Measurements from ENCODE around the gene APBB1IP.
"Not testable (repeated sequence)": the region's sequence is repeated elsewhere in the genome, so short reads cannot be mapped to it uniquely, and the experiment has no call there.

Gene APBB1IP

GRCh38 chr10:26467639-26468038 is 29.5 kb downstream of the APBB1IP start:
- TF ChIP-seq SUZ12 (IDR thresholded peaks at IDR 0.05; ENCODE audit: extremely low read depth, insufficient read depth, insufficient read length) (no peak), ZNF274 (IDR thresholded peaks at IDR 0.05; ENCODE audit: low read depth, low read length) (no peak), YY1 (IDR thresholded peaks at IDR 0.05; ENCODE audit: insufficient read depth, insufficient read length) (no peak)
- no peak overlapping the region for H3K9ac ChIP-seq (ENCODE audit: insufficient read length, low read depth)
- no peaks in the 10 kb centered on the region for H3K27me3 ChIP-seq (ENCODE audit: insufficient read depth, insufficient read length)
- H3K4me3 ChIP-seq (ENCODE audit: insufficient read length, low read depth): no peak overlapping the region
- no peaks in the 10 kb centered on the region for H3K36me3 ChIP-seq (ENCODE audit: insufficient read depth, insufficient read length, low read length)
- no peaks in the 10 kb centered on the region for H3K4me1 ChIP-seq (ENCODE audit: insufficient read depth, insufficient read length)
- H3K9me3 ChIP-seq (ENCODE audit: insufficient read depth, low read length): no peaks in the 10 kb centered on the region
- DNase-seq (ENCODE audit: low read depth, low spot score): no peak

GRCh38 chr10:26468291-26468690 is 30.1 kb downstream of the APBB1IP start:
- TF ChIP-seq SUZ12 (IDR thresholded peaks at IDR 0.05; ENCODE audit: extremely low read depth, insufficient read depth, insufficient read length) (no peak), ZNF274 (IDR thresholded peaks at IDR 0.05; ENCODE audit: low read depth, low read length) (no peak), YY1 (IDR thresholded peaks at IDR 0.05; ENCODE audit: insufficient read depth, insufficient read length) (no peak)
- Histone ChIP-seq H3K4me1 (ENCODE audit: insufficient read depth, insufficient read length) (no peaks in the 10 kb centered on the region), H3K9me3 (ENCODE audit: insufficient read depth, low read length) (no peaks in the 10 kb centered on the region), H3K9ac (ENCODE audit: insufficient read length, low read depth) (no peak overlapping the region), H3K4me3 (ENCODE audit: insufficient read length, low read depth) (no peak overlapping the region), H3K36me3 (ENCODE audit: insufficient read depth, insufficient read length, low read length) (no peaks in the 10 kb centered on the region), H3K27me3 (ENCODE audit: insufficient read depth, insufficient read length) (no peaks in the 10 kb centered on the region)
- DNase-seq (ENCODE audit: low read depth, low spot score): no peak

GRCh38 chr10:26468700-26469099 is 30.6 kb downstream of the APBB1IP start:
- no peak for TF ChIP-seq YY1 (IDR thresholded peaks at IDR 0.05; ENCODE audit: insufficient read depth, insufficient read length)
- TF ChIP-seq ZNF274 (IDR thresholded peaks at IDR 0.05; ENCODE audit: low read depth, low read length): no peak
- no peak for TF ChIP-seq SUZ12 (IDR thresholded peaks at IDR 0.05; ENCODE audit: extremely low read depth, insufficient read depth, insufficient read length)
- Histone ChIP-seq H3K36me3 (ENCODE audit: insufficient read depth, insufficient read length, low read length) (no peaks in the 10 kb centered on the region), H3K27me3 (ENCODE audit: insufficient read depth, insufficient read length) (no peaks in the 10 kb centered on the region), H3K4me3 (ENCODE audit: insufficient read length, low read depth) (no peak overlapping the region), H3K9ac (ENCODE audit: insufficient read length, low read depth) (no peak overlapping the region), H3K9me3 (ENCODE audit: insufficient read depth, low read length) (no peaks in the 10 kb centered on the region), H3K4me1 (ENCODE audit: insufficient read depth, insufficient read length) (no peaks in the 10 kb centered on the region)
- DNase-seq (ENCODE audit: low read depth, low spot score): no peak

GRCh38 chr10:26472492-26472778 is 34.3 kb downstream of the APBB1IP start:
- H3K9ac ChIP-seq (ENCODE audit: insufficient read length, low read depth): no peak overlapping the region
- H3K4me3 ChIP-seq (ENCODE audit: insufficient read length, low read depth): no peak overlapping the region
- TF ChIP-seq ZNF274 (IDR thresholded peaks at IDR 0.05; ENCODE audit: low read depth, low read length): no peak
- no peak for TF ChIP-seq YY1 (IDR thresholded peaks at IDR 0.05; ENCODE audit: insufficient read depth, insufficient read length)
- no peak for TF ChIP-seq SUZ12 (IDR thresholded peaks at IDR 0.05; ENCODE audit: extremely low read depth, insufficient read depth, insufficient read length)
- no peak for DNase-seq (ENCODE audit: low read depth, low spot score)
- no peaks in the 10 kb centered on the region for H3K4me1 ChIP-seq (ENCODE audit: insufficient read depth, insufficient read length)
- H3K27me3 ChIP-seq (ENCODE audit: insufficient read depth, insufficient read length): no peaks in the 10 kb centered on the region
- H3K36me3 ChIP-seq (ENCODE audit: insufficient read depth, insufficient read length, low read length): no peaks in the 10 kb centered on the region
- H3K9me3 ChIP-seq (ENCODE audit: insufficient read depth, low read length): no peaks in the 10 kb centered on the region

- no peak overlapping the region for H3K9ac ChIP-seq (ENCODE audit: insufficient read length, low read depth)
- H3K36me3 ChIP-seq (ENCODE audit: insufficient read depth, insufficient read length, low read length): no peaks in the 10 kb centered on the region
- H3K4me3 ChIP-seq (ENCODE audit: insufficient read length, low read depth): no peak overlapping the region
- H3K9me3 ChIP-seq (ENCODE audit: insufficient read depth, low read length): no peaks in the 10 kb centered on the region
- no peaks in the 10 kb centered on the region for H3K27me3 ChIP-seq (ENCODE audit: insufficient read depth, insufficient read length)
- no peak for TF ChIP-seq YY1 (IDR thresholded peaks at IDR 0.05; ENCODE audit: insufficient read depth, insufficient read length)
- TF ChIP-seq SUZ12 (IDR thresholded peaks at IDR 0.05; ENCODE audit: extremely low read depth, insufficient read depth, insufficient read length): no peak
- TF ChIP-seq ZNF274 (IDR thresholded peaks at IDR 0.05; ENCODE audit: low read depth, low read length): no peak
- DNase-seq (ENCODE audit: low read depth, low spot score): no peak
- H3K4me1 ChIP-seq (ENCODE audit: insufficient read depth, insufficient read length): no peaks in the 10 kb centered on the region
Observed at GRCh38 chr10:26474026-26474425, 35.9 kb downstream of the APBB1IP start.

- H3K9me3 ChIP-seq (ENCODE audit: insufficient read depth, low read length); H3K27me3 ChIP-seq (ENCODE audit: insufficient read depth, insufficient read length); H3K4me3 ChIP-seq (ENCODE audit: insufficient read length, low read depth); H3K9ac ChIP-seq (ENCODE audit: insufficient read length, low read depth); DNase-seq (ENCODE audit: low read depth, low spot score); H3K4me1 ChIP-seq (ENCODE audit: insufficient read depth, insufficient read length); H3K36me3 ChIP-seq (ENCODE audit: insufficient read depth, insufficient read length, low read length): not testable (repeated sequence)
Observed at GRCh38 chr10:26474845-26475244, 36.7 kb downstream of the APBB1IP start.

GRCh38 chr10:26475386-26475785 is 37.2 kb downstream of the APBB1IP start:
- Histone ChIP-seq H3K4me3 (ENCODE audit: insufficient read length, low read depth) (no peak overlapping the region), H3K9me3 (ENCODE audit: insufficient read depth, low read length) (no peaks in the 10 kb centered on the region), H3K9ac (ENCODE audit: insufficient read length, low read depth) (no peak overlapping the region), H3K36me3 (ENCODE audit: insufficient read depth, insufficient read length, low read length) (no peaks in the 10 kb centered on the region), H3K4me1 (ENCODE audit: insufficient read depth, insufficient read length) (no peaks in the 10 kb centered on the region), H3K27me3 (ENCODE audit: insufficient read depth, insufficient read length) (no peaks in the 10 kb centered on the region)
- TF ChIP-seq ZNF274 (IDR thresholded peaks at IDR 0.05; ENCODE audit: low read depth, low read length) (no peak), SUZ12 (IDR thresholded peaks at IDR 0.05; ENCODE audit: extremely low read depth, insufficient read depth, insufficient read length) (no peak), YY1 (IDR thresholded peaks at IDR 0.05; ENCODE audit: insufficient read depth, insufficient read length) (no peak)
- DNase-seq (ENCODE audit: low read depth, low spot score): no peak

- Histone ChIP-seq H3K4me3 (ENCODE audit: insufficient read length, low read depth) (no peak overlapping the region), H3K36me3 (ENCODE audit: insufficient read depth, insufficient read length, low read length) (no peaks in the 10 kb centered on the region), H3K9me3 (ENCODE audit: insufficient read depth, low read length) (no peaks in the 10 kb centered on the region), H3K9ac (ENCODE audit: insufficient read length, low read depth) (no peak overlapping the region), H3K4me1 (ENCODE audit: insufficient read depth, insufficient read length) (no peaks in the 10 kb centered on the region), H3K27me3 (ENCODE audit: insufficient read depth, insufficient read length) (no peaks in the 10 kb centered on the region)
- TF ChIP-seq YY1 (IDR thresholded peaks at IDR 0.05; ENCODE audit: insufficient read depth, insufficient read length): no peak
- TF ChIP-seq ZNF274 (IDR thresholded peaks at IDR 0.05; ENCODE audit: low read depth, low read length): no peak
- no peak for TF ChIP-seq SUZ12 (IDR thresholded peaks at IDR 0.05; ENCODE audit: extremely low read depth, insufficient read depth, insufficient read length)
- DNase-seq (ENCODE audit: low read depth, low spot score): no peak
Observed at GRCh38 chr10:26477501-26477900, 39.4 kb downstream of the APBB1IP start.
